Measurements from ENCODE around the gene GBA2. TPM values are rescaled to one million over a fixed set of nuclear protein-coding genes. Genes with fewer than 3 reads are reported as not detected.

Gene GBA2
- total and polyA plus RNA-seq, 2 experiments from 2014 or later = 20.3 to 27.6 TPM

DNA sequence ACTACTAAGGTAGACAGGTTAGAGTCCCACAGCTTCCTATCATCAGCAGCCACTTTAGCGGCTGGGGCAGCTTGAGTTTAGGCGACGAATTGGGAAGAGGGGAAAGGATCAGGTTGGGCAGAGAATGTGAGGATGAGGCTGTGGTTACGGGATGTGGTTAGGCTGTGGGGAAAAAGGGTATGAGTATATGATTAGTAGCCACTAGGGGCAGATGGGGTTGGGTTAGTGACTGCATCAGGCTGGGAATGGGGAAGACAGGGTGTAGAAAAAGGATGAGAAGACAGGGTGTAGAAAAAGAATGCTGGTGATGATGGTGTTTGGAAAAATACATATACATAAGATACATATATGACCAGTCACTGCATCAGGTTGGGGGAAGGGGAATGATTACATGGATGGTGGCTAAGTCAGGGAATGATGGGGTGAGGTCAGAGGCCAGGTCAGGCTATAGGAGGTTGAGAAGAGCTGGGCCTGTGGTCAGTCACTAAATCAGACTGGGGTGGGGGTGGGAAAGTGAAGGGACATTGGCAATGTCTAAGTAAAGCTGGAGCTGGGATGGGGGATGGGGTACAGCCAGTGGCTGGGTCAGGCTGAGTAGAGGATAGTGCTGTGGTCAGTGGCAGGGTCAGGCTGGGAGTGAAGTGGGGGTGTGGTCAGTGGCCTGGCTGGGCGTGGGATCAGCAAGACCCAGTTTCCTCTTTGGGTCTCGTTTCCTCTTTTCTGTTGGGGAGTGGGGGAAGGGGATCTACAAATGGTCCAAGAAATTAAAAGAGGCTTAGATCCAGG, 19.1 kb downstream of the GBA2 start:
- H3K36me3 ChIP-seq (ENCODE audit: low read depth) = peaks cover 13% of the 10 kb centered on the region
- H3K4me3 ChIP-seq = peak overlapping the region; percentile 96
- TF ChIP-seq EZH2 (IDR thresholded peaks at IDR 0.05; ENCODE audit: insufficient read depth, poor library complexity, severe bottlenecking) (no peak), EZH2phosphoT487 (IDR thresholded peaks at IDR 0.05; ENCODE audit: insufficient read depth, low read depth) (no peak)
- H3K4me1 ChIP-seq (ENCODE audit: insufficient read depth) = peaks cover 51% of the 10 kb centered on the region
- H3K27ac ChIP-seq = peak overlapping the region; percentile 89
- DNase-seq = peak; percentile 94
- H2AFZ ChIP-seq = no peak overlapping the region
- no peaks in the 10 kb centered on the region for H3K27me3 ChIP-seq (replicated peaks; ENCODE audit: insufficient read depth)
- peaks cover 89% of the 10 kb centered on the region for H3K79me2 ChIP-seq (ENCODE audit: insufficient read depth)
- WGBS, 2 experiments (ENCODE audit: low coverage in 1 of 2, low lambda C conversion rate in 2 of 2, missing lambda C conversion rate in 2 of 2) = 0 to 1% methylated on average over 6 of the region's 6 CpGs
- no peaks in the 10 kb centered on the region for H4K20me1 ChIP-seq (ENCODE audit: insufficient read depth)
- H3K9me3 ChIP-seq (ENCODE audit: low read depth) = no peaks in the 10 kb centered on the region
- H3K4me2 ChIP-seq (ENCODE audit: unreplicated experiment) = peak overlapping the region; percentile 100
- in situ Hi-C loops (cut with MboI) = no loop called here
- peak overlapping the region; percentile 95 for H3K9ac ChIP-seq
- no peaks in the 10 kb centered on the region for H3K9me2 ChIP-seq (ENCODE audit: insufficient read depth)
- peaks cover 68% of the 10 kb centered on the region for H3F3A ChIP-seq (ENCODE audit: insufficient read depth)

- Histone ChIP-seq H2AFZ (no peak overlapping the region), H3K27me3 (replicated peaks; ENCODE audit: insufficient read depth) (no peaks in the 10 kb centered on the region), H3K36me3 (ENCODE audit: low read depth) (peaks cover 15% of the 10 kb centered on the region), H3K9ac (peak overlapping the region; percentile 95), H3K9me3 (ENCODE audit: low read depth) (no peaks in the 10 kb centered on the region), H4K20me1 (ENCODE audit: insufficient read depth) (no peaks in the 10 kb centered on the region), H3K9me2 (ENCODE audit: insufficient read depth) (no peaks in the 10 kb centered on the region), H3K4me3 (peak overlapping the region; percentile 96), H3F3A (ENCODE audit: insufficient read depth) (peaks cover 65% of the 10 kb centered on the region), H3K79me2 (ENCODE audit: insufficient read depth) (peaks cover 89% of the 10 kb centered on the region), H3K4me1 (ENCODE audit: insufficient read depth) (peaks cover 45% of the 10 kb centered on the region), H3K4me2 (ENCODE audit: unreplicated experiment) (peak overlapping the region; percentile 100), H3K27ac (peak overlapping the region; percentile 89)
- peak; percentile 39 for DNase-seq
- TF ChIP-seq EZH2phosphoT487 (IDR thresholded peaks at IDR 0.05; ENCODE audit: insufficient read depth, low read depth) = no peak
- no peak for TF ChIP-seq EZH2 (IDR thresholded peaks at IDR 0.05; ENCODE audit: insufficient read depth, poor library complexity, severe bottlenecking)
- in situ Hi-C loops (cut with MboI) = no loop called here
- WGBS, 2 experiments (ENCODE audit: low coverage in 1 of 2, low lambda C conversion rate in 2 of 2, missing lambda C conversion rate in 2 of 2) = 26 to 27% methylated on average over 3 of the region's 3 CpGs
Measured at GRCh38 chr9:35729101-35729500, 19.9 kb downstream of the GBA2 start.

DNA sequence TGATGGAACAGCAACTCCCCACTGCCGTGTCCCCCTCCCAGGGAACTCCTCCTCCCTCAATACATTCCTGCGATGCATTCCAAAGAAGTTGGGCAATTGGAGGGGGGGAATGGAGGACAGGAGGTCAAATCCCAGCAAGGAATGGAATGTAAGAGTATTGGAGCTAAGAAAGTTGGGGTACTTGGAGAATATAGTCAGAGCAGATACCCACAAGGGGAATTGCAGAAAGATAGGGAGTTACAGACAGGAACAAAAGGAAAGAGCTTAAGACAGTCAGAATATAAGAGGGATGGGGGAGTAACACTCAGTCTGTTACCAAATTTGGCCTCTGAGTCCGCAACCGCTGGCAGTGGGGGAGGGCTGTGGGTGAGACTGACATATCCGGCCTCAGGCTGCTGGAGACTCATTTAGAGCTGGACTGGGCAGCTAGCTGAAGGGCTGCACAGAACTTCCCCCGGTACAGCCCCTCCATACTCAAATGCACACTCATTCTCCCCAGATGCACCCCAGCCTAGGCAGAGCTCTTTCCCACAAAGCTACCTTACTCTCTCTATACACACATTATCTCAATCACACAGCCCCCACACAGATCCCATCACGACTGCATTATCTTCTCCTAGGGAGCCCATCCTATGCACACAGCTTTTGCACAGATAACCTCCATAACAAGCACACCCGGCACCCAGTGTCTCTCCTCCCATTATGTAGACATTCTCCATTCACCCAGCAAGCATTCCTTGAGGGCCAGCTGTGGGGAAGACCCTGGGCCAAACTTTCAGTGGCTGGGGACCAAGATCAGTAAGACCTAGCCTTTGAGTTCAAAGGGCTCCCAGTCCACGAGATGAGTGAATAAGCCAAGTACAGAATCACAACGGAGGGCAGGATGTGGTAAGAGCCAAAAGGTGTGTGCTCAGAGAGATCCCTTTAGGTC, 20.7 kb downstream of the GBA2 start:
- Histone ChIP-seq H3K9ac (peak overlapping the region; percentile 95), H3K4me3 (peak overlapping the region; percentile 96), H3K36me3 (ENCODE audit: low read depth) (peaks cover 22% of the 10 kb centered on the region), H4K20me1 (ENCODE audit: insufficient read depth) (no peaks in the 10 kb centered on the region), H3K9me3 (ENCODE audit: low read depth) (no peaks in the 10 kb centered on the region), H3K27me3 (replicated peaks; ENCODE audit: insufficient read depth) (no peaks in the 10 kb centered on the region), H3K4me2 (ENCODE audit: unreplicated experiment) (peak overlapping the region; percentile 100), H3K4me1 (ENCODE audit: insufficient read depth) (peaks cover 37% of the 10 kb centered on the region), H3K27ac (peak overlapping the region; percentile 89), H3F3A (ENCODE audit: insufficient read depth) (peaks cover 62% of the 10 kb centered on the region), H3K9me2 (ENCODE audit: insufficient read depth) (no peaks in the 10 kb centered on the region), H3K79me2 (ENCODE audit: insufficient read depth) (peaks cover 89% of the 10 kb centered on the region), H2AFZ (no peak overlapping the region)
- in situ Hi-C loops (cut with MboI) = no loop called here
- WGBS, 2 experiments (ENCODE audit: low coverage in 1 of 2, low lambda C conversion rate in 2 of 2, missing lambda C conversion rate in 2 of 2) = 0 to 1% methylated on average over 10 of the region's 10 CpGs
- peak; percentile 93 for DNase-seq
- TF ChIP-seq EZH2phosphoT487 (IDR thresholded peaks at IDR 0.05; ENCODE audit: insufficient read depth, low read depth) (no peak), EZH2 (IDR thresholded peaks at IDR 0.05; ENCODE audit: insufficient read depth, poor library complexity, severe bottlenecking) (no peak)

GRCh38 chr9:35727676-35728040, 21.4 kb downstream of the GBA2 start:
- in situ Hi-C loops (cut with MboI) = no loop called here
- TF ChIP-seq EZH2 (IDR thresholded peaks at IDR 0.05; ENCODE audit: insufficient read depth, poor library complexity, severe bottlenecking) (no peak), EZH2phosphoT487 (IDR thresholded peaks at IDR 0.05; ENCODE audit: insufficient read depth, low read depth) (no peak)
- WGBS, 2 experiments (ENCODE audit: low coverage in 1 of 2, low lambda C conversion rate in 2 of 2, missing lambda C conversion rate in 2 of 2) = 15 to 20% methylated on average over 5 of the region's 5 CpGs
- DNase-seq = no peak
- Histone ChIP-seq H3K9ac (peak overlapping the region; percentile 95), H2AFZ (no peak overlapping the region), H3K27me3 (replicated peaks; ENCODE audit: insufficient read depth) (no peaks in the 10 kb centered on the region), H3K4me2 (ENCODE audit: unreplicated experiment) (peak overlapping the region; percentile 100), H4K20me1 (ENCODE audit: insufficient read depth) (no peaks in the 10 kb centered on the region), H3F3A (ENCODE audit: insufficient read depth) (peaks cover 61% of the 10 kb centered on the region), H3K27ac (peak overlapping the region; percentile 89), H3K4me1 (ENCODE audit: insufficient read depth) (peaks cover 37% of the 10 kb centered on the region), H3K79me2 (ENCODE audit: insufficient read depth) (peaks cover 89% of the 10 kb centered on the region), H3K36me3 (ENCODE audit: low read depth) (peaks cover 29% of the 10 kb centered on the region), H3K9me3 (ENCODE audit: low read depth) (no peaks in the 10 kb centered on the region), H3K4me3 (peak overlapping the region; percentile 96), H3K9me2 (ENCODE audit: insufficient read depth) (no peaks in the 10 kb centered on the region)

Data from GM23248 (cell line).